ENCODE results near the gene ARL14EP.

Gene ARL14EP

DNA sequence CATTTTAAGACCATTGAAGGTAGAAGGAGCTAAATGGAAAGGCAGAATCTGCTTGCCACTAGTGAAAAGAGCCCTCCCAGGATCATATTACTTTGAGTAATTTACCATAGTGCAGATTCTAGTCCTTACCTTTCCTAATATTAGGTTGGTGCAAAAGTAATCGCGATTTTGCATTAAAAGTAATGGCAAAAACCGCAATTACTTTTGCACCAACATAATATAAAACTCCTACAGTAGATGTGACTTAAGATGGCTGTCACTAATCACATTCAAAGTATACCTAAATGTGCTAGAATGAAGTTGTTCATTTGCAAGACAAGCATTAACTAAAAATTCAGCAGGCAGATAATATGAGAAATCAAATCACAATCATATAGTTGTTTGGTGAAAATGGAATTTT is 38.1 kb upstream of the ARL14EP start:
- no peak overlapping the region for H3K4me3 ChIP-seq (ENCODE audit: low read depth, low read length)
- no peaks in the 10 kb centered on the region for H3K9me3 ChIP-seq (ENCODE audit: severe bottlenecking)
- no peak for DNase-seq
- H3K36me3 ChIP-seq = no peaks in the 10 kb centered on the region
- no peak overlapping the region for H3K27ac ChIP-seq
- TF ChIP-seq, protein P1, sequence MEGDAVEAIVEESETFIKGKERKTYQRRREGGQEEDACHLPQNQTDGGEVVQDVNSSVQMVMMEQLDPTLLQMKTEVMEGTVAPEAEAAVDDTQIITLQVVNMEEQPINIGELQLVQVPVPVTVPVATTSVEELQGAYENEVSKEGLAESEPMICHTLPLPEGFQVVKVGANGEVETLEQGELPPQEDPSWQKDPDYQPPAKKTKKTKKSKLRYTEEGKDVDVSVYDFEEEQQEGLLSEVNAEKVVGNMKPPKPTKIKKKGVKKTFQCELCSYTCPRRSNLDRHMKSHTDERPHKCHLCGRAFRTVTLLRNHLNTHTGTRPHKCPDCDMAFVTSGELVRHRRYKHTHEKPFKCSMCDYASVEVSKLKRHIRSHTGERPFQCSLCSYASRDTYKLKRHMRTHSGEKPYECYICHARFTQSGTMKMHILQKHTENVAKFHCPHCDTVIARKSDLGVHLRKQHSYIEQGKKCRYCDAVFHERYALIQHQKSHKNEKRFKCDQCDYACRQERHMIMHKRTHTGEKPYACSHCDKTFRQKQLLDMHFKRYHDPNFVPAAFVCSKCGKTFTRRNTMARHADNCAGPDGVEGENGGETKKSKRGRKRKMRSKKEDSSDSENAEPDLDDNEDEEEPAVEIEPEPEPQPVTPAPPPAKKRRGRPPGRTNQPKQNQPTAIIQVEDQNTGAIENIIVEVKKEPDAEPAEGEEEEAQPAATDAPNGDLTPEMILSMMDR (IDR thresholded peaks at IDR 0.05; ENCODE audit: low read depth, low read length) = no peak
- H3K27me3 ChIP-seq (ENCODE audit: insufficient read depth, low read depth, severe bottlenecking) = no peaks in the 10 kb centered on the region

DNA sequence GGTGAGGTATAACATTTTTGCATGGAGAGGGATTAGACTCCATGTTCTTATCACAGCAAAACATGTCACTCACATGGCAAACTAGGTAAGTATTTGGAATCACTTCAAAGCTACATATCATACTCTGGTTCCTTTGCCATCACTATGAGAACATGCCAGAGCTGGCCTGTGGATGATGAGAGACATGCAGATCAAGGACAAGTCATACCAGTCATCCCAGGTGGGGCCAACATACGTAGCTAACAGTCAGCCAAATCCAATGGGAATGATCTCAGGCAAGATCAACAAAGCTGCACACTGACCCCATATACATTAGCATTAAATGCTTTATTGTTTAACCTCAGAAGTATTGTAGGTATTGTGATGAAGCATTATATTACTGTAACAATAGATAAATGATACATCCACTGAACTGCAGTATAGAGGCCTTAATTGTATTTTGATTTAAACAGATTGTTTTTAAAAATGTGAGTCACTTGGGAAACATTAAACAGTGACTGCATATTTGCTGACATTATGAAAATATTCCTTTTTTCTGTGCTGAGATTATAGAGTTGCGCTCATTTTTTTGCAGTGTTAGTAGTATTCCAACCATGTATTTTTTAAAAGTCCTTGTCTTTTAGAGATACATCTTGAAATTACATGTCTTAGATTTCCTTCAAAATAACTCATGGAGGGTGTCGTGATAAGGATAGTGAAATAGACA is 37.3 kb upstream of the ARL14EP start:
- TF ChIP-seq, protein P1 (IDR thresholded peaks at IDR 0.05; ENCODE audit: low read depth, low read length) = no peak
- no peaks in the 10 kb centered on the region for H3K27me3 ChIP-seq (ENCODE audit: insufficient read depth, low read depth, severe bottlenecking)
- DNase-seq = no peak
- no peak overlapping the region for H3K27ac ChIP-seq
- no peaks in the 10 kb centered on the region for H3K9me3 ChIP-seq (ENCODE audit: severe bottlenecking)
- H3K36me3 ChIP-seq = no peaks in the 10 kb centered on the region
- no peak overlapping the region for H3K4me3 ChIP-seq (ENCODE audit: low read depth, low read length)

DNA sequence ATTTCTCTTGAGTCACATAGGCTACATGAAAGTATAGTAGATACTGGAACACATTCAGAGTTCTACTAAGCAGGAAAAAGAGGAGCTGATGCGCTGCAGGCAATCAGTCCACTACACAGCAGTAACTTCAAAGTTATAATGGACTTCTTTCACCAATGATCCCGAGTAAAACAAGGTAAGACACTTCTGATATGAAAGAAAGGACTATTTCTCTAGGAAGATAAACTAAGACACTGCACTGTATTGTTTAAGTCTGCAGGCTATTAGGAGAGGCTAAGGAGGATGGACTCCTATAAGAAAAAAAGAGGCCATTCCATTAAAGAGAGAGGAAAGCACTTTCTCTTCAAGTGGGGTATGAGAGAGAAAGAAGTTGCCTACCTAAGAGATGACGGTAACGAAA is 31.6 kb upstream of the ARL14EP start:
- H3K9me3 ChIP-seq (ENCODE audit: severe bottlenecking) = no peaks in the 10 kb centered on the region
- TF ChIP-seq, protein P1 (IDR thresholded peaks at IDR 0.05; ENCODE audit: low read depth, low read length) = no peak
- H3K4me3 ChIP-seq (ENCODE audit: low read depth, low read length) = no peak overlapping the region
- no peaks in the 10 kb centered on the region for H3K27me3 ChIP-seq (ENCODE audit: insufficient read depth, low read depth, severe bottlenecking)
- no peak overlapping the region for H3K27ac ChIP-seq
- DNase-seq = no peak
- no peaks in the 10 kb centered on the region for H3K36me3 ChIP-seq

DNA sequence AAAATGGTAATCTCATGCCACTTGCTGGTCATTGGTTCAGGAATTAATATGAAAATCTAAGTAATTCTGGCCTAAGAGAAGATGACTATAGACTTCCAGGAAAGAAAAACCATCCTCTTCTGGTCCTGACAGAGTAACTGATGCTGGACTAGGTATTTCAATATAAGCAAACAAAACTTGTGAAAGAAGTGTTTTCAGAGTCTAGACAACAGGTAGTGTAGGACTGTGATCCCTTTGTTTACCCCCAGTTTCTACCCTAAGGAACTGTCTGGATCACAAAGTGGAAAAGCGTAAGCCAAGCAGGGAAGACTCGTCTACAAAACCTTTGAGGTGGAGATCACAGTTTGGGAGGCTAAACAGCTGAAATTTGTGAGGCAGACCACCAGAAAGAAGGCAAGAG is 30.4 kb upstream of the ARL14EP start:
- TF ChIP-seq, protein P1 (IDR thresholded peaks at IDR 0.05; ENCODE audit: low read depth, low read length) = no peak
- DNase-seq = no peak
- Histone ChIP-seq H3K27ac (no peak overlapping the region), H3K36me3 (no peaks in the 10 kb centered on the region), H3K9me3 (ENCODE audit: severe bottlenecking) (no peaks in the 10 kb centered on the region), H3K4me3 (ENCODE audit: low read depth, low read length) (no peak overlapping the region), H3K27me3 (ENCODE audit: insufficient read depth, low read depth, severe bottlenecking) (no peaks in the 10 kb centered on the region)

DNA sequence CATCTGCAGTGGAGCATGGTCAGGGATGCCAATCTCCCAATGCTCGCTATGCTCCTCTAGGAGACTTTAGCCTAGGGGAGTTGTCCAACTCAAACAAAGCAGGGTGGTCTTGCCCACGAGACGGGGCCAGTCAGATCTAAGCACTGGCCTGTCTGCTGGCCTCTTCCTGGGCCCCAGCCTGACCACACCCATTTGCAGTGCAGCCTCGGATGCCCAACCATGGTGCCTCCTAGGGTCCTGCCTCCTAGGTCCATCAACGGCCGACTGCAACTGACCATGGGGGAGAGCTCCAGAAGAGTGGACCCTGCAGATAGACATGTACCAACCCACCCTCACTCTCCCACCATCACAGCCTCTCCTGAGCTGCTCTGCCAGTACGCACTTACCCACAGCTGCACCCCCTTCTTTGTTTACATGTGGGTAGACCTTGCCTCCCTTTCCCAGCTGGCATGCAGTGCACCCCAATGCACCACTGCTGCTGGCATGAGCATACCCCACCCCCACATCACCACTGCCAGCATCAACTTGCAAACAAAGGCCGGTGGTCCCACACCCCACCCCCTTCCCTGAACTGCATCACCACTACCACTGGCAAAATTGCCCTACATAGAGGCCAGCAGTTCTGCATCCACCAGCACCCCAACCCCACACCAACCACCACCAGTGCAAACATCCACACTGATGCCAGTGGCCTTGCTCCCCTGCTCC is 27.6 kb upstream of the ARL14EP start:
- no peaks in the 10 kb centered on the region for H3K36me3 ChIP-seq
- TF ChIP-seq, protein P1 (IDR thresholded peaks at IDR 0.05; ENCODE audit: low read depth, low read length) = no peak
- H3K27ac ChIP-seq = no peak overlapping the region
- H3K27me3 ChIP-seq (ENCODE audit: insufficient read depth, low read depth, severe bottlenecking) = no peaks in the 10 kb centered on the region
- no peaks in the 10 kb centered on the region for H3K9me3 ChIP-seq (ENCODE audit: severe bottlenecking)
- DNase-seq = no peak
- no peak overlapping the region for H3K4me3 ChIP-seq (ENCODE audit: low read depth, low read length)

Measured in WERI-Rb-1 (cell line).